Osteocyte (in vitro differentiated cells): ENCODE data around the gene PARD3B. TPM values are rescaled to one million over a fixed set of nuclear protein-coding genes. Genes with fewer than 3 reads are reported as not detected.

Experiments
- DNase-seq: peaks from one replicate; pipeline ENCODE4 v3.0.0; 2021; ENCODE audit warnings: mixed read lengths; ENCODE audit not compliant: unreplicated experiment; ENCODE audit errors: extremely low spot score
- H3K27ac Mint-ChIP-seq: one replicate; pipeline ENCODE4 v1.8.0; 2021; ENCODE audit warnings: mild to moderate bottlenecking, mixed read lengths; ENCODE audit not compliant: unreplicated experiment
- H3K27me3 Mint-ChIP-seq: one replicate; pipeline ENCODE4 v1.8.0; 2021; ENCODE audit warnings: mixed read lengths; ENCODE audit not compliant: unreplicated experiment
- H3K36me3 Mint-ChIP-seq: one replicate; pipeline ENCODE4 v1.8.0; 2021; ENCODE audit warnings: mixed read lengths; ENCODE audit not compliant: unreplicated experiment
- H3K4me1 Mint-ChIP-seq: one replicate; pipeline ENCODE4 v1.8.0; 2021; ENCODE audit warnings: mixed read lengths; ENCODE audit not compliant: unreplicated experiment
- H3K4me3 Mint-ChIP-seq: one replicate; pipeline ENCODE4 v1.8.0; 2021; ENCODE audit warnings: mild to moderate bottlenecking, moderate library complexity, mixed read lengths; ENCODE audit not compliant: unreplicated experiment
- H3K9me3 Mint-ChIP-seq: one replicate; pipeline ENCODE4 v1.8.0; 2021; ENCODE audit warnings: mixed read lengths; ENCODE audit not compliant: unreplicated experiment
- CTCF ChIP-seq: fragments of 200-600 bp; sonication (generic); IDR thresholded peaks from 2 replicates; pipeline ENCODE4 v1.5.0; 2021; ENCODE audit warnings: antibody characterized with exemption, mild to moderate bottlenecking, moderate library complexity
- total RNA-seq: library from RNA; stranded (reverse); gene quantifications from 2 replicates; pipeline ENCODE4 v1.2.1, GENCODE V29; 2021

PARD3B gene
- total RNA-seq, 1 donor from 2014 or later = 26.7 TPM

GRCh38 chr2:205661281-205661680, 1116.0 kb downstream of the PARD3B start:
- no peak for TF ChIP-seq CTCF
- Mint-ChIP-seq H3K27ac (no peak overlapping the region), H3K4me1 (peaks cover 15% of the 10 kb centered on the region), H3K36me3 (no peaks in the 10 kb centered on the region), H3K4me3 (no peak overlapping the region), H3K27me3 (no peaks in the 10 kb centered on the region), H3K9me3 (peaks cover 2% of the 10 kb centered on the region)
- DNase-seq = no peak

GRCh38 chr2:205662206-205662965, 1117.1 kb downstream of the PARD3B start:
- Mint-ChIP-seq H3K9me3 (peaks cover 5% of the 10 kb centered on the region), H3K4me1 (peaks cover 15% of the 10 kb centered on the region), H3K27me3 (no peaks in the 10 kb centered on the region), H3K27ac (no peak overlapping the region), H3K36me3 (no peaks in the 10 kb centered on the region), H3K4me3 (no peak overlapping the region)
- DNase-seq = no peak
- TF ChIP-seq CTCF = no peak

GRCh38 chr2:205665791-205666190, 1120.5 kb downstream of the PARD3B start:
- Mint-ChIP-seq H3K4me1 (peaks cover 8% of the 10 kb centered on the region), H3K4me3 (no peak overlapping the region), H3K9me3 (peaks cover 5% of the 10 kb centered on the region), H3K27me3 (no peaks in the 10 kb centered on the region), H3K27ac (no peak overlapping the region), H3K36me3 (no peaks in the 10 kb centered on the region)
- TF ChIP-seq CTCF = no peak
- no peak for DNase-seq
